DMS 273 (cell line): Measurements from ENCODE around the gene TBXA2R.
A peak's percentile ranks its signal among the peaks of the same experiment; 100 is the strongest.
"Not testable (repeated sequence)": the region's sequence is repeated elsewhere in the genome, so short reads cannot be mapped to it uniquely, and the experiment has no call there.

Source experiments
- DNase-seq: peaks from one replicate; lab custom pipeline; 2025; ENCODE audit not compliant: unreplicated experiment; lab: John Stamatoyannopoulos, UW

The TBXA2R gene

GRCh38 chr19:3641515-3642269 lies 35.0 kb upstream of the TBXA2R start:
- no peak for DNase-seq

- no peak for DNase-seq
These were observed 32.8 kb upstream of the TBXA2R start for GRCh38 chr19:3639479-3639878.

- no peak for DNase-seq
These were observed 31.8 kb upstream of the TBXA2R start for GRCh38 chr19:3638208-3639193.

- no peak for DNase-seq
These were observed 30.9 kb upstream of the TBXA2R start for GRCh38 chr19:3637621-3638020.

GRCh38 chr19:3636962-3637361 lies 30.3 kb upstream of the TBXA2R start:
- no peak for DNase-seq

GRCh38 chr19:3636506-3636905 lies 29.8 kb upstream of the TBXA2R start:
- DNase-seq = no peak

GRCh38 chr19:3634496-3635045 lies 27.9 kb upstream of the TBXA2R start:
- no peak for DNase-seq

GRCh38 chr19:3633559-3633988 lies 26.9 kb upstream of the TBXA2R start:
- no peak for DNase-seq

- DNase-seq = no peak
These were observed 26.3 kb upstream of the TBXA2R start for GRCh38 chr19:3632739-3633558.

GRCh38 chr19:3632098-3632497 lies 25.4 kb upstream of the TBXA2R start:
- no peak for DNase-seq

GRCh38 chr19:3631053-3631861 lies 24.6 kb upstream of the TBXA2R start:
- DNase-seq = no peak

GRCh38 chr19:3628766-3629165 lies 22.1 kb upstream of the TBXA2R start:
- not testable (repeated sequence) for DNase-seq

- DNase-seq = no peak
These were observed 20.7 kb upstream of the TBXA2R start for GRCh38 chr19:3627351-3627723.

GRCh38 chr19:3626473-3627350 lies 20.0 kb upstream of the TBXA2R start, which contains the start of gene CACTIN:
Gene CACTIN (minus strand): TSS chr19:3626790. CDS start chr19:3626762, 28 bp downstream.
- peak; percentile 100 for DNase-seq

- DNase-seq = no peak
These were observed 19.4 kb upstream of the TBXA2R start for GRCh38 chr19:3625996-3626472.

- no peak for DNase-seq
These were observed 17.0 kb upstream of the TBXA2R start for GRCh38 chr19:3623716-3624115.

GRCh38 chr19:3622224-3622623 lies 15.5 kb upstream of the TBXA2R start:
- DNase-seq = no peak

- no peak for DNase-seq
These were observed 15.0 kb upstream of the TBXA2R start for GRCh38 chr19:3621689-3622088.
